Activated CD4-positive, alpha-beta memory T cell treated with anti-CD3 and anti-CD28 coated beads, Interleukin-2, amount 10 ng/mL, durations not matched to agents 7 days and 5 days (primary cell): Measurements from ENCODE around the gene EVC2. TPM values are rescaled to one million over a fixed set of nuclear protein-coding genes. Genes with fewer than 3 reads are reported as not detected.

Experiments used
- CTCF ChIA-PET: fragments of 350-600 bp; sonication (Branson Sonifier 250); formaldehyde crosslinking; loops from one replicate; lab custom pipeline; 2021; ENCODE audit warnings: antibody characterized with exemption, inconsistent platforms; lab: Charles Lee
- POLR2A ChIA-PET: fragments of 350-600 bp; sonication (Branson Sonifier 250); formaldehyde crosslinking; loops from one replicate; lab custom pipeline; 2021; ENCODE audit warnings: antibody characterized with exemption; lab: Charles Lee
- DNase-seq: peaks from one replicate; pipeline ENCODE4 v3.0.0-alpha.2; 2020
- H3K27ac Mint-ChIP-seq: one replicate; pipeline ENCODE4 v1.8.0; 2021; ENCODE audit warnings: mild to moderate bottlenecking, mixed read lengths
- H3K27me3 Mint-ChIP-seq: one replicate; pipeline ENCODE4 v1.8.0; 2021; ENCODE audit warnings: mixed read lengths
- H3K36me3 Mint-ChIP-seq: one replicate; pipeline ENCODE4 v1.8.0; 2021; ENCODE audit warnings: low read depth, mixed read lengths
- H3K4me1 Mint-ChIP-seq: one replicate; pipeline ENCODE4 v1.8.0; 2021; ENCODE audit warnings: mixed read lengths
- H3K4me3 Mint-ChIP-seq: one replicate; pipeline ENCODE4 v1.8.0; 2021; ENCODE audit warnings: mild to moderate bottlenecking, mixed read lengths
- H3K9me3 Mint-ChIP-seq: one replicate; pipeline ENCODE4 v1.8.0; 2021; ENCODE audit warnings: mixed read lengths
- total RNA-seq, 2 experiments: library from RNA; stranded (reverse); gene quantifications; one replicate each; pipeline ENCODE4 v1.2.3, GENCODE V29; 2021

Gene EVC2
- total RNA-seq, 2 experiments from 2014 or later = 2.2 TPM

DNA sequence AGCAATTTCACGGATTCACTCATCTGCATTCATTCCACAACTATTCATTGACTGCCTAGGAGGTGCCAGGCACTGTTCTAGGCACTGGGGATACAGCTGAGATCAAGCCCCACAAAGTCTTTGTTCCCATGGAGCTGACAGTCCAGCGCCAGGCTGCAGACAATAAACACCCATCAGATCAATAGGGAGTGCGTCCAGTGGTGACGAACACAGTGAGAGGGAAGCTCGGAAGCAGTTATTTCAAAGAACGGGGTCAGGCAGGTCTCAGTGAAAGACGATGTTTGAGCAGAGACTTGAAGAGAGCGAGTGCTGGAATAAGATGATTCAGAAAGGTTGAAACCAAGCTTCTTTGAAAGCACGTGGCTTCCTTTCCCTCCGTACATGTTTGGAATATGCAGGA is 167.2 kb downstream of the EVC2 start:
- CTCF ChIA-PET = no interaction called here
- peaks cover 2% of the 10 kb centered on the region for H3K9me3 Mint-ChIP-seq
- POLR2A ChIA-PET = no interaction called here
- H3K27me3 Mint-ChIP-seq = no peaks in the 10 kb centered on the region
- H3K27ac Mint-ChIP-seq = no peak overlapping the region
- no peaks in the 10 kb centered on the region for H3K36me3 Mint-ChIP-seq
- H3K4me3 Mint-ChIP-seq = no peak overlapping the region
- no peaks in the 10 kb centered on the region for H3K4me1 Mint-ChIP-seq
- no peak for DNase-seq

DNA sequence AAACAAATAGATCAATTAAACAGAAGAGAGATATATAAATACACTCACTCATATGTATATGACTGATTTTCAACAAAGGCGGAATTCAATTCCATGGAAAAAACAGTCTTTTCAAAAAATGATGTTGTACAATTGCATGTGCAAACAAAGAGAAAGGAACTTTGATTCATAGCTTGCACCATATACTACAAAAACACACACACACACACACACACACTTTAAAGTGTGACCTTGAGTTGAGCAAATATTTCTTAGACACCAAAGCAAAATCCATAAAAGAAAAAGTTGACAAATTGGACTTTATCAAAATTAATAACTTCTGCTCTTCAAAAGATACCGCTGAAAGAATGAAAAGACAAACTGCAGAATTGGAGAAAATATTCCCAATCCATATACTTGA is 168.8 kb downstream of the EVC2 start:
- DNase-seq = no peak
- Mint-ChIP-seq H3K4me1 (no peaks in the 10 kb centered on the region), H3K36me3 (no peaks in the 10 kb centered on the region), H3K4me3 (no peak overlapping the region), H3K27me3 (no peaks in the 10 kb centered on the region), H3K9me3 (peaks cover 7% of the 10 kb centered on the region), H3K27ac (no peak overlapping the region)
- ChIA-PET CTCF (no interaction called here), POLR2A (no interaction called here)

DNA sequence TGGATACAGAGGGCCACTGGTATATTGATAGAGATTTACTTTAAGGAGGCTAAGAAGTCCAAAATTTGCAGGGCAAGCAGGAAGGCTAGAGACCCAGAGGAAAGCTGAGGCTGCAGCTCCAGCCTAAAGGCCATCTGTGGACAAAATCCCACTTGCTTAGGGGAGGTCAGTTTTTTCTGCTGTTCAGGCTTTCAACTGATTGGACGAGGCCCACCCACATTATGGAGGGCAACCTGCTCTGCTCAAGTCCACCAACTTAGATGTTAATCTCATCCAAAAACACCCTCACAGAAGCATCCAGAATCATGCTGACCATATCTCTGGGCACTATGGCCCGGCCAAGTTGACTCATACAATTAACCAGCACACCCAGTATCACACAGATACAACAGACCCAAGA is 176.3 kb downstream of the EVC2 start:
- no peak for DNase-seq
- H3K4me1 Mint-ChIP-seq = no peaks in the 10 kb centered on the region
- H3K36me3 Mint-ChIP-seq = no peaks in the 10 kb centered on the region
- peaks cover 20% of the 10 kb centered on the region for H3K9me3 Mint-ChIP-seq
- no peak overlapping the region for H3K4me3 Mint-ChIP-seq
- ChIA-PET POLR2A (no interaction called here), CTCF (no interaction called here)
- H3K27ac Mint-ChIP-seq = no peak overlapping the region
- H3K27me3 Mint-ChIP-seq = no peaks in the 10 kb centered on the region

DNA sequence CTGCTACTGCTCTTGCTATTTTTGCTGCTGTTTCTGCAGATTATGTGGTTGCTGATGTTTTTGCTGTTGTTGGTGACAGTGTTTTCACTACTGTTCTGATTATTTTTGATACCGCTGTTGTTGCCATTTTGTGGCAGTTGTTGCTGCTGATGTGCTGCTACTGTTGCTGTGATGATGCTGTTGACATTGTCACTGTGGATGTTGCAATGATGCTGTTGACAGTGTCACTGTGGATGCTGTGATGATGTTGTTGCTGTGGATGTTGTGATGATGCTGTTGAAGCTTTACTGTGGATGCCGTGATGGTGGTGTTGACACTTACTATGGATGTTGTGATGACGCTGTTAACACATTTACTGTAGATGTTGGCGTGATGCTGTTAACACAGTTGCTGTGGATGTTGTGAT is 180.3 kb downstream of the EVC2 start:
- POLR2A ChIA-PET = no interaction called here

DNA sequence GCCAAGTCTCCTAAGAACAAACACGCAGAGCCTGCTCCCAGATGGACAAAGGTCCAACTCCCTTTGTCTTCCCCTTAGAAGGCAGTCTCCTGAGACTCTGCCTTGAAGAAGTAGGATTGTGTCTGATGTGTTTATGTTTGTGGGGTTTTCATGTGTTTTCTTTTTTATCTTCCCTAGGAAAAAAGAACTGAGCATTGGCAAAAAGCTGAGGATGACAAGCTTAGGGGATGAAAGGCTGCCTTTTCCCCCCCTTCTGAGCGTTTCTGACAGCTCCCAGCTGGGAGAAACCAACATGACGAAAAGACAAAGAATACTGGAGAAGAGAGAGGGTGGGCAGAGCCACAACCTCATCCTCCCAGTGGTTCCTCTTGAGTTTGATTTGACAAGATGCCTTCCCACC is 181.1 kb downstream of the EVC2 start:
- Mint-ChIP-seq H3K27ac (no peak overlapping the region), H3K9me3 (peaks cover 9% of the 10 kb centered on the region), H3K36me3 (no peaks in the 10 kb centered on the region), H3K27me3 (no peaks in the 10 kb centered on the region), H3K4me1 (no peaks in the 10 kb centered on the region), H3K4me3 (no peak overlapping the region)
- no peak for DNase-seq
- ChIA-PET POLR2A (no interaction called here), CTCF (no interaction called here)

More for the DNA sequence above, 180.3 kb downstream of the EVC2 start:
- no peak for DNase-seq
- CTCF ChIA-PET = no interaction called here
- Mint-ChIP-seq H3K9me3 (peaks cover 9% of the 10 kb centered on the region), H3K4me3 (no peak overlapping the region), H3K36me3 (no peaks in the 10 kb centered on the region), H3K27me3 (no peaks in the 10 kb centered on the region), H3K27ac (no peak overlapping the region), H3K4me1 (no peaks in the 10 kb centered on the region)

DNA sequence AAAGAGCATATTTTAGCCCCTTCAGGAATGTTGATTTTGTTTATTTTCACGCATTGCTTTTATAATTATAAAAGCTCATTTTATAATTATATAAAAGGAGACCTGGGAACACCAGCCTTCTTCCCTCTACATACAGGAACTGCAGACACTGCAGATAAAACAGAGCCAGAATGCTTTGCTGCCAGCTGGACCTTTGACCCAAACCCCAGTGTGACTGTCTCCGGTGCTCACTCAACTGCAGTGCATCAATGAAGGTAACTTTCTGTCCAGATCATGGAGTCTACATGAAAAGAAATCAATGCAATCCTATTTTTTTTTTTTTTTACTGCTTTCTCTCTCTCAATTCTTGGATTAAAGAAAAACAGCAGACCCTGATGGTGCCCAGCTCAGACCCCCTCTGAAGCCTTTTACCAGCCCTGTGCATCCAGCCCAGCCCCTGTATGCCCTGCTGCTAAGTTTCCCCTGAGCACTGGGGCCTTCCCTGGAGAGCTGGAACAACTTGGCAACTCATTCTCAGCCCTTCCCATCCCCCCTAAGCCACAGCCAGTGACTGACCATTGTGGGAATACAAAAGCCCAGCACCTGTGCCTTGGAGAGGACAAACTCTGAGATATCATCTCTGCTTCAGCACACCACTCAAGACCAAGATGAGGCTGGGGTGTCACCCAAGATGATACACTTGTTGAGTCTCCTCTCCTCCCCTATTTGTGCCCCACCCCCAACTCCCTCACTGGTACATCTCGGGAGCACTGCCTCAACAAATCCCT is 182.1 kb downstream of the EVC2 start:
- Mint-ChIP-seq H3K4me1 (no peaks in the 10 kb centered on the region), H3K4me3 (no peak overlapping the region), H3K27ac (no peak overlapping the region), H3K36me3 (no peaks in the 10 kb centered on the region), H3K9me3 (peaks cover 8% of the 10 kb centered on the region), H3K27me3 (no peaks in the 10 kb centered on the region)
- no peak for DNase-seq
- ChIA-PET CTCF (no interaction called here), POLR2A (no interaction called here)

DNA sequence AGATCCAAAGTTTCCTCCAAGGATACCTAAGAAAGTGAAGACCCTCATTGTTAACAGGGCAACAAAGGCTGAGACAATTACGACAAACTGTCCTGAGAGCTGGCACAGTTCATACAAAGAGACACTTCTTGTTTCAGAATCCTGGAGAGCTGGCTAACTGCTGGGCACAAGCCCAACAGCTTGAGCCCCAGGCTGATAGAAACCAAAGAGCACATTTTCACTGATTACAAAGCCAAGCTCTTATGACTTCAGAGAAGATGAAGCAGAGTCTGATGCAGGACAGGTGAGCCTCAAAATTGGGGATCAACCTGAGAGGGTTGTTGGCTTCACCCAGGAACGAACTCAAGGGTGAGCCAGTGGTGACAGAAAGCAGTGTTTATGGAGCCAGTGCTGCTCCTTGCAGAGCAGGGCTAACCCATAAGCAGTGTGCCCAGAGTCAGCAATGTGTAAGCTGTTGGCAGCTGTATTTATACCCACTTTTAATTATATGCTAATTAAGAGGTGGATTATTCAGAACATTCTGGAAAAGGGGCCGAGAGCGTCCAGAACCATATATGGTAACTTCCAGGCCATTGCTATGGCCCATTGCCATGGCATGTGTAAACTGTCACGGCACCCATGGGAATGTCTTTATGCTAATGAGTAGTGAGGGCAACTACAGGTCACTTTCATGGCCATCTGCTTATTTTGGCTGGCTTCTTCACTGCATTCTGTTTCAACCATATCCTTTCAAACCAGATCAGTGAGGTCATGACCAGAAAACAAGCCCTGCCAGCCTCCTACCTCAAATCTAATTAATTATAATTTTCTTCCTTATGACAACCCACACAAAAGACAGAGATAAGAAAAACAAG is 183.7 kb downstream of the EVC2 start:
- DNase-seq = no peak
- no peaks in the 10 kb centered on the region for H3K27me3 Mint-ChIP-seq
- no peak overlapping the region for H3K4me3 Mint-ChIP-seq
- H3K4me1 Mint-ChIP-seq = no peaks in the 10 kb centered on the region
- peaks cover 8% of the 10 kb centered on the region for H3K9me3 Mint-ChIP-seq
- POLR2A ChIA-PET = no interaction called here
- no peak overlapping the region for H3K27ac Mint-ChIP-seq
- H3K36me3 Mint-ChIP-seq = no peaks in the 10 kb centered on the region
- CTCF ChIA-PET = no interaction called here

DNA sequence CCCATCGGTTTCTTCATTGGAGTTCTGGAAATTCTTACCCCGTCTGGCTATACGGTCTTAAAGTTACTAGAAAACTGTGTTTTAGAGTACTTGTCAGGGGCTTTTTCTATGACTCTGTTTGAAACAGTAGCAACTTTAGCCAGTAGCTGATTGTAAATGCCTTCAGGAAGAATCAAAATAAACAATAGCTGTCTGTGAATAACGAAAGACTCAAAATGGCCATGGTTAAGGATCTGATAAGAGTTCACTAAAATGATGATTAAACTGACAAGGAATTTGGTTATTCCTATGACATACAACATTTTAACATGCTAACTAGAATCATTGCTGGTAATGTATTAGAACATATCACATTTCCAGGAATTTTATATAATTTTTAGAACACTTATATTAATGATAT is 191.0 kb downstream of the EVC2 start:
- Mint-ChIP-seq H3K36me3 (no peaks in the 10 kb centered on the region), H3K4me1 (no peaks in the 10 kb centered on the region), H3K27ac (no peak overlapping the region), H3K27me3 (no peaks in the 10 kb centered on the region), H3K9me3 (peaks cover 6% of the 10 kb centered on the region), H3K4me3 (no peak overlapping the region)
- no peak for DNase-seq
- CTCF ChIA-PET = no interaction called here
- POLR2A ChIA-PET = no interaction called here

DNA sequence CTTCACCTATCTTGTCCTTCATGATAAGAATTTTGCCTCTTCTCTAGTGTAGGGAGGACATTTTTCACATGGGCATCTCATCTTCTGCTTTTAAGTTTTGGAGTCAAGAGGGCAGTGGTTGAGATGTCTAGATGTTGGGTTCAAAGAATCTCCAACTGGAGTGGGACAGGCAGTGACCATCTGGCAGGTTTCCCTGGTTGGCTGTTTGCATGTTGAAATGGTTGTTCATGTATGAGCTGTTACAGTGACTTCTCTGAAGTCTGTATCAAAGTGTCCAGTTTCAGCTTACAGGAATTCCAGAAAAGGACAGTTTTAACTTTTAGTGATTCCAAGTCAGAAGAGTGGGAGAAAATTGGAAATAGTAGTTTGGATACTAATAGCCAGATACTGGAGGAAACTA is 192.7 kb downstream of the EVC2 start:
- no peaks in the 10 kb centered on the region for H3K36me3 Mint-ChIP-seq
- no peak for DNase-seq
- no peak overlapping the region for H3K27ac Mint-ChIP-seq
- peaks cover 6% of the 10 kb centered on the region for H3K9me3 Mint-ChIP-seq
- ChIA-PET POLR2A (no interaction called here), CTCF (no interaction called here)
- no peak overlapping the region for H3K4me3 Mint-ChIP-seq
- no peaks in the 10 kb centered on the region for H3K27me3 Mint-ChIP-seq
- no peaks in the 10 kb centered on the region for H3K4me1 Mint-ChIP-seq

Other genes with a start within 250 kb of the EVC2 start
- gene EVC, start 2.6 kb upstream of the EVC2 start, total RNA-seq = 1 to 10 TPM; 3.2 to 4.7 TPM
- under 1 TPM; 0.30 to 0.35 TPM for gene CRMP1, start 184.5 kb upstream of the EVC2 start, total RNA-seq